GM12878 (cell line): Measurements from ENCODE around the gene C16orf74. TPM values are rescaled to one million over a fixed set of nuclear protein-coding genes. Genes with fewer than 3 reads are reported as not detected.
A peak's percentile ranks its signal among the peaks of the same experiment; 100 is the strongest.

ENCODE experiments used
- BCL3 ChIP-seq: IDR thresholded peaks from 2 replicates; pipeline ENCODE4 v1.6.1; 2011; ENCODE audit warnings: borderline replicate concordance, low read depth, mild to moderate bottlenecking, moderate library complexity, low read length; ENCODE audit not compliant: insufficient read depth, poor library complexity, severe bottlenecking
- BCLAF1 ChIP-seq: fragments of 450-650 bp; IDR thresholded peaks from 2 replicates; pipeline ENCODE4 v1.6.1; 2017; ENCODE audit warnings: antibody characterized with exemption, mild to moderate bottlenecking, moderate library complexity
- DPF2 ChIP-seq: fragments of 450-650 bp; IDR thresholded peaks from 2 replicates; pipeline ENCODE4 v1.6.1; 2017; ENCODE audit warnings: mild to moderate bottlenecking
- EED ChIP-seq: sonication (generic); IDR thresholded peaks from 2 replicates; pipeline ENCODE4 v1.6.1; 2016; ENCODE audit warnings: antibody characterized with exemption, low read depth
- ETV6 ChIP-seq, 2 experiments: fragments of 450-650 bp in 1 of 2; IDR thresholded peaks in 1 of 2; conservative IDR thresholded peaks in 1 of 2; 2 replicates each; pipeline ENCODE4 v1.6.1; 2014; ENCODE audit warnings: antibody characterized with exemption in 1 of 2, borderline replicate concordance in 1 of 2, low read depth in 1 of 2, mild to moderate bottlenecking in 1 of 2, moderate library complexity in 1 of 2
- HDAC2 ChIP-seq: fragments of 200-600 bp; sonication (generic); IDR thresholded peaks from 2 replicates; pipeline ENCODE4 v1.6.1; 2017
- IKZF1 ChIP-seq: fragments of 450-650 bp; conservative IDR thresholded peaks from 2 replicates; pipeline ENCODE4 v1.6.1; 2017; ENCODE audit warnings: antibody characterized with exemption, mild to moderate bottlenecking
- JUNB ChIP-seq: IDR thresholded peaks from 2 replicates; pipeline ENCODE4 v1.6.1; 2016; ENCODE audit warnings: antibody characterized with exemption, mild to moderate bottlenecking
- NBN ChIP-seq: fragments of 450-650 bp; IDR thresholded peaks from 2 replicates; pipeline ENCODE4 v1.6.1; 2016
- NR2F1 ChIP-seq: fragments of 450-650 bp; conservative IDR thresholded peaks from 2 replicates; pipeline ENCODE4 v1.6.1; 2017; ENCODE audit warnings: mild to moderate bottlenecking
- PML ChIP-seq: IDR thresholded peaks from 2 replicates; pipeline ENCODE4 v1.6.1; 2012; ENCODE audit warnings: low read length, inconsistent platforms
- SP1 ChIP-seq: IDR thresholded peaks from one replicate; pipeline ENCODE4 v1.6.1; 2011; ENCODE audit warnings: low read depth, low read length
- SPI1 ChIP-seq: IDR thresholded peaks from 2 replicates; pipeline ENCODE4 v1.6.1; 2011; ENCODE audit warnings: low read depth, mild to moderate bottlenecking, low read length, moderate library complexity, borderline replicate concordance; ENCODE audit not compliant: insufficient read depth
- SREBF2 ChIP-seq: IDR thresholded peaks from 2 replicates; pipeline ENCODE4 v1.6.1; 2012; ENCODE audit warnings: mild to moderate bottlenecking, low read length
- ZBTB4 ChIP-seq: fragments of 450-650 bp; formaldehyde crosslinking; IDR thresholded peaks from 2 replicates; pipeline ENCODE4 v1.4.0; 2022; ENCODE audit warnings: mild to moderate bottlenecking, moderate library complexity
- ZSCAN29 ChIP-seq: fragments of 450-650 bp; IDR thresholded peaks from 2 replicates; pipeline ENCODE4 v1.6.1; 2017; ENCODE audit warnings: mild to moderate bottlenecking, moderate library complexity
- polyA plus RNA-seq, 11 experiments: library from polyadenylated mRNA; depleted of rRNA in 4 of 11; unstranded in 6 of 11; stranded (reverse) in 5 of 11; fragments of >200 nt; fragmentation: Nextera tagmentation in 4 of 11; fragmentation: Illumina TruSeq in 1 of 11; extraction: Ambion mirVana in 4 of 11; extraction: Trizol in 1 of 11; gene quantifications; 1 replicate in 1 of 11; 2 replicates in 10 of 11; pipeline versions ENCODE4 v1.2.1 to v1.2.3, GENCODE V29; 2011 to 2016; ENCODE audit warnings: inconsistent platforms in 2 of 11, missing spikeins in 2 of 11, low read depth in 1 of 11
- total RNA-seq, 4 experiments: library from RNA; depleted of rRNA in 3 of 4; stranded (reverse); fragments of >200 nt in 3 of 4; fragmentation: Illumina TruSeq in 1 of 4; extraction: Trizol in 1 of 4; gene quantifications; 2 replicates each; pipeline versions ENCODE4 v1.2.1 to v1.2.3, GENCODE V29; 2013 to 2021

The C16orf74 gene
- total and polyA plus RNA-seq, 10 of the 15 experiments (the other 5 are each of a cell fraction or from before 2014, with no cell fraction given): 0.23 to 20.1 (median 6.8) TPM

- no peak for TF ChIP-seq ZBTB4 (CRISPR knock-in tag)
- TF ChIP-seq PML: no peak
- TF ChIP-seq SREBF2: no peak
- TF ChIP-seq BCLAF1: no peak
- peak in 1 of 2 experiments; percentile 87; a peak in 2 of 4 replicates for TF ChIP-seq ETV6 (conservative IDR thresholded peaks at IDR 0.05 in 1 of 2, IDR thresholded peaks at IDR 0.05 in 1 of 2; ENCODE audit: borderline replicate concordance in 1 of 2, low read depth in 1 of 2)
- no peak for TF ChIP-seq NR2F1
- no peak for TF ChIP-seq NBN
- no peak for TF ChIP-seq HDAC2
- no peak for TF ChIP-seq SP1
- TF ChIP-seq SPI1: peak; percentile 61
- TF ChIP-seq DPF2: 0 out of 2 replicates have a peak, but pooled peaks have one; percentile 24
- TF ChIP-seq EED: peak; percentile 88
- TF ChIP-seq IKZF1: peak; percentile 70
- 0 out of 2 replicates have a peak, but pooled peaks have one; percentile 13 for TF ChIP-seq JUNB
- TF ChIP-seq ZSCAN29: no peak
- TF ChIP-seq BCL3: no peak
Observed at GRCh38 chr16:85746460-85747215, 4.3 kb downstream of the C16orf74 start (continued).
